ENCODE measurements around the gene HOXD10.

- TF ChIP-seq CTCF (IDR thresholded peaks at IDR 0.05; ENCODE audit: low read depth, low read length) = no peak
- no peak for TF ChIP-seq EZH2phosphoT487 (IDR thresholded peaks at IDR 0.05; ENCODE audit: low read depth)
Measured at GRCh38 chr2:176124947-176125771, 8.6 kb downstream of the HOXD10 start.

Data from OCI-LY3 (cell line).